ENCODE results near the gene WDFY1.
A peak's percentile ranks its signal among the peaks of the same experiment; 100 is the strongest.

Gene WDFY1

DNA sequence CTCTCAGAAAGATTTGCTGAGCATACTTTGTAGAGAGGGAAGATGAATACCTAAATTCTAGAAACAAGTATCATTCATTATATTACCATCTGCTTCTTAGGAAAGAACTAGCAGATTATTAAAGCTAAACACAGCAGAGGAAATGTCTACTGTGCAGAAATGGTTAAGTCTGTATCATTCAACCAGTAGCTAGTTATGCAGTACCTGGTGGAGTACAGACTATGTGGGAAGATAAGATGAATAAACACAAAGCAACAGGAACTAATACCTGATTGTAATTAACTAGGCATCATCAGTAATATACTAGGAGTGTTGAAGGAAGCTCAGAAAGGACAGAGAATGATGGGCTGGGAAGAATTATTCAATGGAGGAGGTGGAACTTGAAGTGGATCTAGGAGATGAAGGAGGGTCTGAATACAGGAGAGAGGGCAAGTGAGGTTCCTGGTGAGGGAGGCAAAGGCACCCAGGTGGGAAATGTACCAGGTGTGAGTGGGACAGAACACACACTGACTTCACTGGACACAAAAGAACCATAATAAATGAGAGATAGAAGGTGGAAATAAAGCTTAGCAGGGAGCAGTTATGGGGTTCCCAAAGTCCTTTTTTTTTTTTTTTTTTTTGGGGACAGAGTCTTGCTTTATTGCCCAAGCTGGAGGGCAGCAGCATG is 9.5 kb downstream of the WDFY1 start:
- no peak for TF ChIP-seq ZFX (IDR thresholded peaks at IDR 0.05)
- TF ChIP-seq CTCF (conservative IDR thresholded peaks at IDR 0.05), result no peak
- H3K27ac ChIP-seq, result no peak overlapping the region

DNA sequence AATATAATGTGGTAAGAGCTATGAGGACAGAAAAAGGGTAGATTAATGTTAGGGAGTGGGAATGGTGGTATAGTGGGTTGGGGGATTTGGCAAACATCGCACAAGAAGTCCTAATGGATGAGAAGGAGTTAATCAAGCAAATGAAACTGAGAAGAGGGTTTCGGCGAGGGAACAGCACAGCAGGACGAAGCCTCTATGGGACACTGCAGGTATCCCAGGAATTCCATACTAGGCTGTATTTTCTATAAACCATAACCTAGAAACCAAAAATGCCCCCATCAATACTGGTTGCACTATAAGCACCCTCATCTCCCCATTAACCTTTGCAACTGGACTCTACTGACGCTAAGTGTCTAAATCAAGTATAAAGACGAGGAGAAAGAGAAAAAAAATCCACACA is 10.3 kb downstream of the WDFY1 start:
- H3K27ac ChIP-seq, result no peak overlapping the region
- no peak for TF ChIP-seq ZFX (IDR thresholded peaks at IDR 0.05)
- no peak for TF ChIP-seq CTCF (conservative IDR thresholded peaks at IDR 0.05)

DNA sequence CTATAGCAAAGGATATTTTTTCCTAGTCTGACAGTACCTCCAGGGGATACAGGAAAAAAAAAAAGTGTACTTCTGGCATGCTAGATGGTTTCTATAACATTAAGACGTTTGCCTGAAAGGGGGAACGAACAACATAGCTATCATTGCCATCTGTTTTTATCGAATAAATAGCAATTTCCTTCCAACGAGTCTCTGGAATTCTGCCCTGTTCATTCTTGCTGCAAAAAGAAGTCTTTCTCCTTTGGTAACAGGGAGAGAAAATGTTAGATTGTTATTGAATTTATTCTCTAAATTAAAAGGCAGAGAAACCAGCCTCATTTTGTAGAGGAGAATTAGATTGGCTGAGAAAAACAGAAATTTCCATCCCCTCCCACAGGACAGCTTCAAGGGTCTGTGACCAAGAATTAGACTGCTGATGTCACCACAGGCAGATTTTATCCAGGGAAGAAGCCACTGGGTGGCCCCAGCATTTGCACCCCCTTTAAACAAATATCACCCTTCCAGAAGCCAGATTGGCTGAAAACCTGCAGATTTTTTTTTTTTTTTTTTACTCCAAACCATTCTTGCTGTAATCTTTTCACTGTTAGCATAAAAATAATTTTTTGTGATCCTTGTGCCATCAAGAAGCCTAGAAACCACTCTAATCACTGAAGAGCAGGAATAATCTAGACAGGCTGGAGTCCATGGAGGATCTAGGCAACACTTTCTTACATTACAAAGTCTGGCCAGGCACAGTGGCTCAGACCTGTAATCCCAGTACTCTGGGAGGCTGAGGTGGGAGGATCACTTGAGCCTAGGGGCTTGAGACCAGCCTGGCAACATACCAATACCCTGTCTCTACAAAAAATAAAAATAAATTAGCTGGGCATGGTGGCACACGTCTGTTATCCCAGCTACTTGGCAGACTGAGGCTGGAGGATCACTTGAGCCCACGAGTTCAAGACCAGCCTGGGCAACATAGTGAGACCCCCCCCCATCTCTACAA is 12.0 kb downstream of the WDFY1 start:
- H3K27ac ChIP-seq, result no peak overlapping the region
- TF ChIP-seq ZFX (IDR thresholded peaks at IDR 0.05) (no peak), CTCF (conservative IDR thresholded peaks at IDR 0.05) (no peak)

DNA sequence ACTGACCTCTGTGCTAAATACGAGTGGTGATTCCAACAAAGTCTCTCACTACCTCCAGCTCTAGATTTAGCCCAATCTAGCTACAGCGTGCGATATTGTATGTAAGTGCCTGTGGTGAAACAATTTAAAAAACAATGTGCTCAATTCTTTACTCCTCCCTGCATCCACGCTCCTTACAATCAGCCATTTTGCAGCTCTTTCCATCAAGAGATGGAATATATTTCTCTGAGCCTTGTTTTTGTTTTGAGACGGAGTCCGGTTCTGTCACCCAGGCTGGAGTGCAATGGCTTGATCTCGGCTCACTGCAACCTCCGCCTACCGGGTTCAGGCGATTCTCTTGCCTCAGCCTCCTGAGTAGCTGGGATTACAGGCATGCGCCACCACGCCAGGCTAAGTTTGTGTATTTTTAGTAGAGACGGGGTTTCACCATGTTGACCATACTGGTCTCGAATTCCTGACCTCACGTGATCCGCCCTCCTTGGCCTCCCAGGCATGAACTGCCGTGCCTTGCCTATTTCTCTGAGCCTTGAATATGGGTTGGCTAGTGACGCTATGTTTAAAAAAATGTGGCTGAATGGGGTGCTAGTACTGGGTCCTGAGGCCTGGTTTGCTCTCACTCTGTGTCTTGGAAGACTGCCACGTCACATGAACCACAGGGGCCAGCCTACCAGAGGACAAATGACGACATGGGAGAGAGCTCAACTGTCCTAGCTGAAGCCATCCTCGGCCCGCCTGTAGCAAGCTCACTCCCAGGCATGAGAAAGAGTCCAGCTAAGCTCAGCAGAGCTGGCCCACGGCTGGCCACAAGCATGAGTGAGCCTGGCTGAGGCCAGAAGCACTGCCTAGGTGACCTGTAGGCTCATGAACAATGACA is 14.8 kb downstream of the WDFY1 start:
- TF ChIP-seq ZFX (IDR thresholded peaks at IDR 0.05), result no peak
- no peak for TF ChIP-seq CTCF (conservative IDR thresholded peaks at IDR 0.05)
- peak overlapping the region; percentile 14; the same call in 1 of the 2 replicates for H3K27ac ChIP-seq

GRCh38 chr2:223929571-223930102 is 15.5 kb downstream of the WDFY1 start:
- H3K27ac ChIP-seq, result peak overlapping the region; percentile 56

More at GRCh38 chr2:223929571-223930102, 15.5 kb downstream of the WDFY1 start:
- TF ChIP-seq ZFX (IDR thresholded peaks at IDR 0.05), result no peak
- TF ChIP-seq CTCF (conservative IDR thresholded peaks at IDR 0.05), result no peak

Measured in C4-2B (cell line).